HTR-8/SVneo (cell line): ENCODE data around the gene TPM3.
"Not testable (repeated sequence)": the region's sequence is repeated elsewhere in the genome, so short reads cannot be mapped to it uniquely, and the experiment has no call there.

Experiments used
- DNase-seq: peaks from one replicate; pipeline ENCODE4 v3.0.0; 2011; ENCODE audit warnings: low spot score, mixed read lengths; ENCODE audit not compliant: insufficient read length
- FAIRE-seq: peaks from 2 replicates; lab custom pipeline; 2011; peaks lifted over from hg19 to GRCh38; lab: Jason Lieb, UNC

The TPM3 gene

DNA sequence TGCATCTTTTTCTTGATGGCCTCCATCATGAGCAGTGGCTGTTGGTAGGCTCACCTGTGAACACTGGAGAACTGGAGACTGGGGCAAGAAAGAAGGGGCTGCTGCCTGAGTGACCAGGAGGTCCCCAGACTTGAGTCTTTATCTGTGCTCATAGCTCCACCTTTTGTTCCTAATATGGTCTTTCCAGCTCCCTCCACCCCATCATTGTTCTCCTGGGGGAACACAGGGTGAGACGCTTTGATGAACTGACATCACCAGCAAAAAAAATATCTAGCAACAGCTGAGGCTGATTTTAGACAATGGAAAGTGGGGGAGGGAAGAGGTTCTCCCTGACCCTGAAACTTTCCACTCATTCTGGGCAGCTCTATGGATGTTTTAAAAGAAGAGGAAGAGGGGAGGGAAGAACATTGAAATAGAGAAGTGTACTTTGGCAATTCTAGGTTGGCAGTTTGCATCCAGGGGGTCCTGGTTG is at the start of gene TPM3:
Gene TPM3 (minus strand): TSS at position 111 of the 472 bp plus-strand sequence. CDS start 82 bp downstream, at position 29.
- no peak for FAIRE-seq
- no peak for DNase-seq

GRCh38 chr1:154240294-154240833 is 48.5 kb upstream of the TPM3 start:
- no peak for DNase-seq
- FAIRE-seq: no peak

- no peak for FAIRE-seq
- no peak for DNase-seq
Measured at GRCh38 chr1:154239491-154239890, 47.6 kb upstream of the TPM3 start.

- FAIRE-seq (no peak), DNase-seq (no peak)
Measured at GRCh38 chr1:154237880-154238506, 46.1 kb upstream of the TPM3 start.

- DNase-seq (no peak), FAIRE-seq (no peak)
Measured at GRCh38 chr1:154237435-154237834, 45.5 kb upstream of the TPM3 start.

DNA sequence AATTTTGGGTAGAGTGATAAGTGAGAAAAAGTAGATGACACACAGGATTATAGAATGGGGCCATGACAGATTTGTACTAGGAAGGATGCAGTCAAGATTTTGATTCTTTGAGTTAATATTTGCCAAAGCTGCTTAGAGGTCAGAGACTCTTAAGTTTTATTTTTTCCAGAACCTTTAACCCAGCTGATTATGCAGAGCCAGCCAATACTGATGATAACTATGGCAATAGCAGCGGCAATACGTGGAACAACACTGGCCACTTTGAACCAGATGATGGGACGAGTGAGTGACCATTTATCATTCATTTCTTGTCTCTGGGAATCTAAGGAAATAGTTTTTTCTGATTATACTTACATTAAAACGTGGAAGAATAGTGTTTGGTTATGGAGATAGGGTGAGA is 45.0 kb upstream of the TPM3 start:
- DNase-seq (no peak), FAIRE-seq (no peak)

- not testable (repeated sequence) for DNase-seq, FAIRE-seq
Measured at GRCh38 chr1:154233127-154233526, 41.2 kb upstream of the TPM3 start.

DNA sequence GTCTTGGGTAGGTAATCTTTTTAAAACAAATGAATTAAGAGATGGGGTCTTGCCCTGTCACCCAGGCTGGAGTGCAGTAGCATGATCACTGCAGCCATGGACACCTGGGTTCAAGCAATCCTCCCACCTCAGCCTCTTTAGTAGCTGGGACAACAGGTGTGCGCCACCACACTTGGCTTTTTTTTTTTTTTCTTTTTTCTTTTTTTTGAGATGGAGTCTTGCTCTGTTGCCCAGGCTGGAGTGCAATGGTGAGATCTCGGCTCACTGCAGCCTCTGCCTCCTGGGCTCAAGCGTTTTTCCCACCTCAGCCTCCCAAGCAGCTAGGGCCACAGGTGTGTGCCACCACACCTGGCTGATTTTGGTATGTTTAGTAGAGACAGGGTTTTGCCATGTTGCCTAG is 39.2 kb upstream of the TPM3 start:
- not testable (repeated sequence) for FAIRE-seq, DNase-seq

DNA sequence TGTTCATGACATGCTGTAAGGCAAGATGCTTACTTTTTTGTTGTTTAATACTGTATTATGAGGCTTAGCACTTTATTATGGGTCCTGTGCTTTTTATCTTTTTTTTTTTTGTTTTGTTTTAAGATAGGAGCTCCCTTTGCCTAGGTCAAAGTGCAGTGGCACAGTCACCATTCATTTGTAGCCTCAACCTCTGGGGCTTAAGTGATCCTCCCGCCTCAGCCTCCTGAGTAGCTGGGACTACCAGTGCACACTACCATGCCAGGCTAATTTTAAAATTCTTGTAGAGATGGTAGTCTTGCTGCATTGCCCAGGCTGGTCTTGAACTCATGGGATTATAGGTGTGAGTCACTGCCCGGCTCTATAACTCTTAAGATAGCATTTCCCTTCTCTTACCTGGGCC is 33.5 kb upstream of the TPM3 start:
- DNase-seq: no peak
- no peak for FAIRE-seq

GRCh38 chr1:154223621-154224020 is 31.7 kb upstream of the TPM3 start:
- FAIRE-seq (no peak), DNase-seq (no peak)

DNA sequence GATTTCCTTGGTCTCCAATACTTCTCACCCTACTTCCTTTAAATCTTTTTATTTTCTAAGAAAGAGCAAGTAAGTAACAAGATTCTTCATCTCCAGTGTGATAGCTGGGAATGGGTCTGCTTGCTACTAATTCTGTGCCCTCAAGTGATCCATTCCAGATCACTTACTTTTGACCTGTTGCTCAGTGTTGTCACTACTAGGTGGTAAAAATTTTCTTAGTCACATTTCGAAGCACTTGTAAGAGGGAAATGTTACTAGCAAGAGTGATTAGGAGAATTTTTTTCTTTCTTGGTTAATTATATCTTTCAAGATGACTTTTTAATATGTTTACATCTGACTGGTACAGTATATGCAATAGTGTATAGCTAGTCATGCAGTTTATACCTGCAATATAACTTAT is 31.0 kb upstream of the TPM3 start:
- no peak for FAIRE-seq

DNA sequence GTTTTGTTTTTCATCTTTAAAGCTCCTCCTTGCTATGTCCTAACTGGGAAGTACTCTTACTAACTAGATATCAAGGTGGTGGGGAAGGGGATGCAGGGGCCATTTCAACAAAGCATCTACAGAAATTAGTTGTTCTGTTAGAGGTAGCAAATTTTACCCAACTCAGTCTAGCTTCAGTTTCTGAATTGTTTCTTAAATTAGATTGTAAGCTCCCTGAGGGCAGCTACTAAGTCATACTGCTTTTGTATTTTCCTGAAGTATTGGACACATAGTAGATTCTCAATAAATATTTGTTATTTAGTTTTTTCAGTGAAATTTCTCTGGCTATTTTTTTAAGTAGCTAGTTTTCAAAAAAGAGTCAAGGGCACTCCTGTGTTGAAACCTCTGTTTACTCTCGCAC is 30.6 kb upstream of the TPM3 start:
- no peak for FAIRE-seq
- no peak for DNase-seq

More for the DNA sequence above, 31.0 kb upstream of the TPM3 start:
- DNase-seq: no peak

- DNase-seq (peak; percentile 13), FAIRE-seq (no peak)
Measured at GRCh38 chr1:154221278-154222001, 29.5 kb upstream of the TPM3 start.

DNA sequence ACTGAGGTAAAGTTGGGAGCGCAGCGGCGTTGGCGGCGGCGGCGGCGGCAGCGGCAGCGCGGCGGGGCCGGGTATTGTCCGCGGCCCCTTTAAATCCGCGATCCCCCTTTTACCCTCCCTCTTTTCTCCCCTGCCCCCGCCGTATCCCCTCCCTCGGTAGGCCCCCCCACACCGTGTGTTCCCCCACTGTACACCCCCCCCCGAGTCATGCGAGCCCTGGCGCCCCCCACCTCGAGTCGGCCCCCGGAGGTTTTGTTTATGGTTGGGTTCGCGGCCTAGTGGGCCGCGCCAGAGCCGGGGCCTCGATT is 29.0 kb upstream of the TPM3 start:
- FAIRE-seq: no peak

DNA sequence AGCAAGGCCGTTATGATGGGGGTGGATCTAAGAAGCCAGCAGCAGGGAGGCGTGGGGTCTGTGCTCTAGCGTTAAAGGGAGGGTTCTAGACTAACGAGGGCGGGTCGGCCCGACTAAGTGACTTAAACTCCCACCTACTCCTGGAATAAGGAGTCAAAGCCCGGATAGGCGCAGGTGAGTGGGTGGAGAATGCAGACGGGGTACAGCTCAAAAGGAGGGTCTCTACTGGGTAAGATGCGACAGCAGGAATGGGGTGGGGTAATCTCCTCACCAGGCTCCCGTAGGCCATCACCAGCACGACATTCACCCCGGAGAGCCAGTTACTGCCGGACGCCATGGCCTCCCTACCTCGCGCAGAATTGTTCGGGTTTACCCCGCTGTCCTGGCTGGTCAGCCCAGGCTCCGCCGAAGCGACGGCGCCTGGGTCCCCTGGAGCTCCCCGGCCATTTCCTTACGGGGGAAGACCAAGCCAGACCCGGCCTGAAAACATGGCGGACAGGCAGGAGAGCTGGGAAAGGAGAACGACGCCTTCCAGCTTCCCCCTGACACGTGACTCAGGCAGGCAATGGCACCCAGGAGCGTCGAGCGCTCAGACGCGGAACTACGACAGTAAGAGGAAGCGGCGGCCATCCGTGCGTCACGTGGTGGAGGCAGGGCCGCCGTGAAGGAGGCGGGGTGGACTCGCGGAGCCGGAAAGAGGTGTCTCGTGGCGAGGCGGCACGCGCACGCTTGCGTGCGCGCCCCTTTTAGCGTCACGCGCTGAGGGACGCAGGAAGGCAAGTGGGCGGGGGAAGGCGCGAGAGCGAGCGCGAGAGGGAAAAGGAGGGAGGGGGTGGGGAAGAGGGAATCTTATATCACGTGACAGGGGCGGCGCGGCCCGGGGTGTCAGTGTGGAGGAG is 28.4 kb upstream of the TPM3 start, which contains the start of gene UBAP2L:
Gene UBAP2L (plus strand): TSS at position 885 of the 899 bp plus-strand sequence. CDS start 4,169 bp downstream, outside the sequence.
- DNase-seq (peak; percentile 91), FAIRE-seq (peak; percentile 90)

More for the DNA sequence above, 29.0 kb upstream of the TPM3 start:
- DNase-seq: no peak

GRCh38 chr1:154219541-154219940 is 27.6 kb upstream of the TPM3 start:
- FAIRE-seq: no peak
- no peak for DNase-seq

GRCh38 chr1:154218545-154218944 is 26.6 kb upstream of the TPM3 start:
- DNase-seq: no peak
- FAIRE-seq: no peak

DNA sequence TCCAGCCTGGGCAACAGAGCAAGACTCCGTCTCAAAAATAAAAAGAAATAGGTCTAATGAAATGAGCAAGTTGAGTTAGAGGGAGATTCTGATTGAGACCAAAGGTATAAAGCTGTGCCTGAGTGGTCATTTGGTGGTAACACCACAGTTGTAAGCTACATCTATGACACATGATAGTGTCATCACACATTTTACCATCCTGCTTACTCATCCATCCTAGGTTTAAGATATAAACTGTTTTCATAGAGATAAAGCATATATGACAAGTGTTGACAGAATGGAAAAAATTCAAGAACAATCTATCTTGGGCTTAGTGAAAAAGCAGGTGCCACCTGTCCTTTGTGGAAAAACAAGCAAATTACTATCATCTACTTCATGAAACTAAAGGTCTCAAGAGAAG is 21.4 kb upstream of the TPM3 start:
- DNase-seq: peak; percentile 26
- no peak for FAIRE-seq

- FAIRE-seq (no peak), DNase-seq (no peak)
Measured at GRCh38 chr1:154212083-154212482, 20.2 kb upstream of the TPM3 start.

- FAIRE-seq (no peak), DNase-seq (no peak)
Measured at GRCh38 chr1:154208677-154209388, 16.9 kb upstream of the TPM3 start.
